Esophagus muscularis mucosa (tissue), 4 donors: ENCODE measurements around the gene F11R. TPM values are rescaled to one million over a fixed set of nuclear protein-coding genes. Genes with fewer than 3 reads are reported as not detected.

Source experiments
- DNase-seq: peaks from one replicate; pipeline ENCODE4 v3.0.0-alpha.2; 2017; ENCODE audit errors: extremely low spot score
- H3K27ac ChIP-seq, 4 donors: fragments of 200-600 bp; sonication (generic); replicated peaks in 1 of 4; 1 replicate in 3 of 4; 2 replicates in 1 of 4; pipeline ENCODE4 v1.5.1; 2016 to 2019; ENCODE audit warnings: mild to moderate bottlenecking in 1 of 4
- H3K27me3 ChIP-seq, 4 donors: fragments of 200-600 bp; sonication (generic); one replicate each; pipeline versions ENCODE4 v1.5.1 to v1.6.0; 2016 to 2019
- H3K36me3 ChIP-seq, 4 donors: fragments of 200-600 bp; sonication (generic); one replicate each; pipeline ENCODE4 v1.5.1; 2016 to 2019
- H3K4me1 ChIP-seq, 4 donors: fragments of 200-600 bp; sonication (generic); one replicate each; pipeline ENCODE4 v1.5.1; 2016 to 2019
- H3K4me3 ChIP-seq, 4 donors: fragments of 200-600 bp; sonication (generic); 1 replicate in 2 of 4; 2 replicates in 2 of 4; pipeline ENCODE4 v1.5.1; 2016 to 2019; ENCODE audit warnings: mild to moderate bottlenecking in 4 of 4, moderate library complexity in 1 of 4
- H3K9me3 ChIP-seq, 4 donors: fragments of 200-600 bp; sonication (generic); 1 replicate in 3 of 4; 2 replicates in 1 of 4; pipeline ENCODE4 v1.5.1; 2016 to 2019
- EP300 ChIP-seq: sonication (generic); formaldehyde crosslinking; IDR thresholded peaks from one replicate; pipeline ENCODE4 v1.6.1; 2017; ENCODE audit warnings: antibody characterized with exemption
- POLR2A ChIP-seq: fragments of 450-650 bp; IDR thresholded peaks from one replicate; pipeline ENCODE4 v1.6.1; 2017; ENCODE audit warnings: antibody characterized with exemption, moderate library complexity, mild to moderate bottlenecking, low read depth
- POLR2AphosphoS5 ChIP-seq, 2 donors: sonication (generic); formaldehyde crosslinking; IDR thresholded peaks; one replicate each; pipeline ENCODE4 v1.6.1; 2017; ENCODE audit warnings: antibody characterized with exemption in 2 of 2
- whole genome bisulfite sequencing: methylation state at CpG from one replicate; pipeline ENCODE4 v1.1.5; 2018; 5-methylcytosine and 5-hydroxymethylcytosine counted together
- intact Hi-C: fragments of 100-400 bp; cut with DNase I; formaldehyde crosslinking; loops from one replicate; pipeline ENCODE4 v1.15.1; 2023
- total RNA-seq, 4 donors: library from RNA; depleted of rRNA; stranded (reverse); fragments of >200 nt; gene quantifications; one replicate each; pipeline versions ENCODE4 v1.1.0 to v1.2.1, GENCODE V29; 2016
- TF ChIP-seq, protein P1 (sequence below), 3 experiments: fragments of 200-600 bp in 2 of 3; fragments of 450-650 bp in 1 of 3; sonication (generic) in 2 of 3; IDR thresholded peaks; one replicate each; pipeline ENCODE4 v1.5.1; 2017 to 2019; ENCODE audit warnings: antibody characterized with exemption in 3 of 3, mild to moderate bottlenecking in 2 of 3, moderate library complexity in 1 of 3

F11R gene
- total RNA-seq, 4 donors from 2014 or later: 9.1 to 17.7 (median 14.9) TPM

GRCh38 chr1:161054232-161054631, 33.3 kb upstream of the F11R start:
- 90% methylated on average over 4 of the region's 4 CpGs for WGBS
- no peak for DNase-seq
- peaks cover 0 to 42% (median 0%) of the 10 kb centered on the region in 4 donors for H3K27me3 ChIP-seq
- H3K9me3 ChIP-seq: no peaks in the 10 kb centered on the region
- no peaks in the 10 kb centered on the region for H3K36me3 ChIP-seq
- intact Hi-C loops: no loop called here
- no peak overlapping the region for H3K27ac ChIP-seq
- no peak overlapping the region for H3K4me3 ChIP-seq
- TF ChIP-seq POLR2A (no peak), EP300 (no peak), POLR2AphosphoS5 (IDR thresholded peaks at IDR 0.05) (no peak)
- TF ChIP-seq, protein P1, sequence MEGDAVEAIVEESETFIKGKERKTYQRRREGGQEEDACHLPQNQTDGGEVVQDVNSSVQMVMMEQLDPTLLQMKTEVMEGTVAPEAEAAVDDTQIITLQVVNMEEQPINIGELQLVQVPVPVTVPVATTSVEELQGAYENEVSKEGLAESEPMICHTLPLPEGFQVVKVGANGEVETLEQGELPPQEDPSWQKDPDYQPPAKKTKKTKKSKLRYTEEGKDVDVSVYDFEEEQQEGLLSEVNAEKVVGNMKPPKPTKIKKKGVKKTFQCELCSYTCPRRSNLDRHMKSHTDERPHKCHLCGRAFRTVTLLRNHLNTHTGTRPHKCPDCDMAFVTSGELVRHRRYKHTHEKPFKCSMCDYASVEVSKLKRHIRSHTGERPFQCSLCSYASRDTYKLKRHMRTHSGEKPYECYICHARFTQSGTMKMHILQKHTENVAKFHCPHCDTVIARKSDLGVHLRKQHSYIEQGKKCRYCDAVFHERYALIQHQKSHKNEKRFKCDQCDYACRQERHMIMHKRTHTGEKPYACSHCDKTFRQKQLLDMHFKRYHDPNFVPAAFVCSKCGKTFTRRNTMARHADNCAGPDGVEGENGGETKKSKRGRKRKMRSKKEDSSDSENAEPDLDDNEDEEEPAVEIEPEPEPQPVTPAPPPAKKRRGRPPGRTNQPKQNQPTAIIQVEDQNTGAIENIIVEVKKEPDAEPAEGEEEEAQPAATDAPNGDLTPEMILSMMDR (IDR thresholded peaks at IDR 0.05): no peak
- no peaks in the 10 kb centered on the region for H3K4me1 ChIP-seq

- H3K36me3 ChIP-seq: no peaks in the 10 kb centered on the region
- intact Hi-C loops: no loop called here
Observed at GRCh38 chr1:161052899-161053298, 31.9 kb upstream of the F11R start.

GRCh38 chr1:161051219-161051618, 30.3 kb upstream of the F11R start:
- Histone ChIP-seq H3K9me3 (no peaks in the 10 kb centered on the region), H3K36me3 (no peaks in the 10 kb centered on the region), H3K27me3 (peaks cover 0 to 35% (median 0%) of the 10 kb centered on the region in 4 donors), H3K27ac (no peak overlapping the region), H3K4me3 (no peak overlapping the region), H3K4me1 (peaks cover 0 to 4% (median 0%) of the 10 kb centered on the region in 4 donors)
- intact Hi-C loops: no loop called here
- DNase-seq: no peak
- no peak for TF ChIP-seq POLR2AphosphoS5 (IDR thresholded peaks at IDR 0.05)
- TF ChIP-seq, protein P1 (IDR thresholded peaks at IDR 0.05): no peak
- no peak for TF ChIP-seq POLR2A
- no peak for TF ChIP-seq EP300
- WGBS: 88% methylated on average over 5 of the region's 10 CpGs

More at GRCh38 chr1:161052899-161053298, 31.9 kb upstream of the F11R start:
- Histone ChIP-seq H3K27me3 (peaks cover 0 to 45% (median 0%) of the 10 kb centered on the region in 4 donors), H3K27ac (no peak overlapping the region), H3K4me3 (no peak overlapping the region), H3K4me1 (no peaks in the 10 kb centered on the region), H3K9me3 (no peaks in the 10 kb centered on the region)
- TF ChIP-seq EP300 (no peak), POLR2A (no peak), POLR2AphosphoS5 (IDR thresholded peaks at IDR 0.05) (no peak)
- TF ChIP-seq, protein P1 (IDR thresholded peaks at IDR 0.05): no peak
- WGBS: 76% methylated on average over 3 of the region's 3 CpGs
- no peak for DNase-seq

- no peak overlapping the region for H3K4me3 ChIP-seq
- H3K36me3 ChIP-seq: no peaks in the 10 kb centered on the region
- H3K4me1 ChIP-seq: peaks cover 5 to 12% (median 6%) of the 10 kb centered on the region in 4 donors
- no peak for TF ChIP-seq POLR2A
- TF ChIP-seq, protein P1 (IDR thresholded peaks at IDR 0.05): no peak
- TF ChIP-seq POLR2AphosphoS5 (IDR thresholded peaks at IDR 0.05): no peak
- TF ChIP-seq EP300: no peak
- intact Hi-C loops: loop anchor here (5.0 kb wide), 1 partner anchor 48 kb away; the partner anchor contains the start of gene KLHDC9
- 100% methylated on average over 4 of the region's 5 CpGs for whole genome bisulfite sequencing
- H3K27ac ChIP-seq: no peak overlapping the region
- DNase-seq: no peak
- no peaks in the 10 kb centered on the region for H3K9me3 ChIP-seq
- peaks cover 0 to 18% (median 0%) of the 10 kb centered on the region in 4 donors for H3K27me3 ChIP-seq
Observed at GRCh38 chr1:161048949-161049722, 28.2 kb upstream of the F11R start.
